ENCODE results near the gene STARD3.

- TF ChIP-seq CTCF (conservative IDR thresholded peaks at IDR 0.05; ENCODE audit: low read length) (no peak), EZH2phosphoT487 (IDR thresholded peaks at IDR 0.05; ENCODE audit: borderline replicate concordance) (no peak)
Observed at GRCh38 chr17:39636927-39637736, at the start of gene STARD3.
